SHP77 treated with DMSO at 0.1 percent for 48 hours (cell line): ENCODE measurements around the gene TMEM98.
"Not testable (repeated sequence)": the region's sequence is repeated elsewhere in the genome, so short reads cannot be mapped to it uniquely, and the experiment has no call there.

Source experiments
- DNase-seq: peaks from one replicate; lab custom pipeline; 2025; lab: John Stamatoyannopoulos, UW

The TMEM98 gene

DNA sequence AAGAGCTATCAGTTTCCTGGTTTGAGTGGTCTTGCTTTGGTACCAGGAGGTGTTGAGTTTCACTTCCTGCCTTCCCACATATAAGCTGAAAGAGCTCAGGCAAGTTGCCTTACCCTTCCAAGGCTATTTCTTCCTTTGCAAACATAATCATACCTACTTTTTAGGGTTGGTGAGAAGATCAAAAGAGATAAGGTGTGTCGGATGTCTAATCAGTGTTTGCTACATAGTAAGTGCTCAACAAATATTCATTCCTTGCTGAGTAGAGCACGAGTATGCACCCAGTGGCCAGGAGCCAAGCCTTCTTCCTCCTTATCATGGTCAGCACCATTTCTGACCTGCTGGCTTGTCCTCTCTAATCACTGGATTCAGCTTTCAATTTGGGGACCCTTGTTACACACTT, 12.7 kb upstream of the TMEM98 start:
- no peak for DNase-seq

DNA sequence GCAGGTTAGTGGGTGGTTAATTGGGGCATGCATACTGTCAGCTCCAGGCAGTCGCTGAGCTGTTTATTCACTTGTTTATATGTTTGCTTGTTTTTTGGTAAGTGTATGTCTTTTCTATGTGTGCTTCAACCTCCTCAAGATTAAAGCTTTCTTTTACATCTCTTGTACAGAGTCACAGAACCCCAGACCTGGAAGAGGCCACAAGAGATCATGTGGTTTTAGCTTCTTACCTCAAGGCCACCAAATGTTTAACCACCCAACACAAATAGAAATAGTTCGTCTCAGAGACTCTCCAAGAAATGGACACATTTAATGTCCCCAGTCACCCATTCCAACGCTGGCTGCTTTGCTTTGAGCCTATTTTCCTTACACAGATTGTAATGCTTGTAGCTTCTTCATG, 11.8 kb upstream of the TMEM98 start:
- DNase-seq, result no peak

GRCh38 chr17:32917081-32917480, 10.9 kb upstream of the TMEM98 start:
- no peak for DNase-seq

DNA sequence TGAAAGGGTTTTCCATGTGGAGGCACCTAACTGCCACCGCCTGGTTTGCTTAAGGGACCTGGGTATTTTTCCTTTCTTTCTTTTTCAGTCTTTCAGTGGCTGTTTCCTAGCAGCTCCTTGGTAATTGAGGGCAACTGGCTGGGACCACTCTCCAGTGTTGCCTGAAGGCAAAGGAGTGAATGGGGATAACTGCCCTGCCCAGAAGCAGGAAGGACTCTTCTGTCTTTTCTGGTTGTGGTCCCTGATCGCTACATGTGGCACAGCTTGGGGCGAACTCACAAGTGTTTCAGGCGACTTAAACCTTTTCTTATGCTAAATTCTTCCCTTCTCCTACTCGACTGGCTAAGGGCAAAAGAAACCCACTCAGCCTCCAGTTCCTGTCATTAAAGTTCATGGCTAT, 10.1 kb upstream of the TMEM98 start:
- no peak for DNase-seq

DNA sequence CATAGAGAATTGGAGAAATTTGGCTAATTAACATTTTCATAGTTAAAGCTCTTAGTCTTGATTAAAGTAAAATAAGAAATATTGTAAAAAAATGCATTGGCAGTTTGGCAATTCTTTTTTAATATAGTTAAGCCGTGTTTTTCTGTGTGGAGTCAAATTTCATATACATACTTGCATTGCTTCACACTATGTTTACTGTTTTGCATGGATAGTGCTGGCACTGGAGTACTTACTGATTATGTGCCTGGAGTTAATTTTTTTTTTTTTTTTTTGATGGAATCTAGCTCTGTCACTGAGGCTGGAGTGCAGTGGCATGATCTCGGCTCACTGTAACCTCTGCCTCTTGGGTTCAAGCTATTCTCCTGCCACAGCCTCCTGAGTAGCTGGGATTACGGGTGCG, 8.1 kb upstream of the TMEM98 start:
- DNase-seq, result not testable (repeated sequence)

DNA sequence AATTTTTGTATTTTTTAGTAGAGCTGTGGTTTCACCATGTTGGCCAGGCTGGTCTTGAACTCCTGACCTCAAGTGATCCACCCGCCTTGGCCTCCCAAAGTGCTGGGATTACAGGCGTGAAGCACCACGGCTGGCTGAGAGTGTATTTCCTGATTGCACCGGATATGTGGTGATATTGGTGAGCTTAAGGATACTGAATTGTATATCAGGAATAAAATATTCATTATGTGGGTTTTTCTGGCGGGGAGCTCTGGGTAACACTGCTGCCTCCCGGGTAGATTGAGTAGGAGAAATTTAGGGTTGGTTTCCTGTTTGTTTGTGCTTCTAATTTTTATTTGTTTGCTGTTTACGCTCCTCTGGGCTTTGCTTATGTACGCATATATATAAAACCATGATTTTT, 7.7 kb upstream of the TMEM98 start:
- DNase-seq, result no peak

- DNase-seq, result no peak
These were observed 6.9 kb upstream of the TMEM98 start for GRCh38 chr17:32921017-32921416.

DNA sequence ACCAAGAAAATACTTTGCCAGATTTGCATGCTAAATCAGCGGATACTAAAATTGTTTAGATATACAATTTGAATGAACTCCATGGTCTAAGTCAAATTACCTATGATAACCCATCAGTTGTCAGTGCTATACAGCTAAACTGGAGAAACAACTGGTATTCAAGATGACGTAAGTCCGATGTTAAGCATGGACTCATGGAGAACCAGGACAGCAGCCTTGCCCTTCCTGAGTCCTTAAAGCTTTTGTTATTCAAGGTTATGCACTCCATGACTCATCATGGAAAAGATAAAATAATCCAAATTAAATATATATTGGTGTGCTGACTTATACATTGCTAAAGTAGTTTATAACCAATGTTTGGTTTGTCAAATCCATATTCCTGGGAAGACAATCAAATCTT, 4.0 kb upstream of the TMEM98 start:
- not testable (repeated sequence) for DNase-seq

- no peak for DNase-seq
These were observed 1.8 kb upstream of the TMEM98 start for GRCh38 chr17:32926183-32926582.

- not testable (repeated sequence) for DNase-seq
These were observed 1.2 kb upstream of the TMEM98 start for GRCh38 chr17:32926789-32927188.

DNA sequence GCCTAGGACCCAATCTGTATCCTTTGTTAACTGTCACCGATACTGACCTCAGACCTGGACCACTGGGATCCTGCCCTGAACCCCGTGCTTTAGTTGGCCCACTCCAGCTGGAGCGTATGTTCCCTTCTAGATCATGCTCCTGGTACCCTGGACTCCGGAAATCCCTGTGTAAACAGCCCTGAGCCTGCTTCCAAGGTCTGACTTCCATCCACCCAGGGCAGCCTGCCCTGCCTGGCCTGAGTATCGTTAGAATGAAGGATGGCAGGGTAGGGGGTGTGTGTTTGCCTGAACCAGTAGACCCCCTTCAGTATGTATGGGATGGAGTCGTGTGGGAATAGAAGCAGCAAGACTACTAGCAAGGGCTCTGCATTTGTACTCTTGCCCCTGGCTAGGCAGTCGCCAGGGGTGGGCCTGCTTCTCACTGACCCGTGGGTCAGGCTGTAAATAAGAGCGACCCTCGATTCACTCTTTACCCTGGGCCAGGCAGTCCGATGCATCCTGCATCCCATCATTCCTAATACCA, 691 bp upstream of the TMEM98 start:
- no peak for DNase-seq

- DNase-seq, result no peak
These were observed 908 bp downstream of the TMEM98 start for GRCh38 chr17:32928586-32929535.

GRCh38 chr17:32929588-32929987, 1.6 kb downstream of the TMEM98 start:
- no peak for DNase-seq

- DNase-seq, result no peak
These were observed 2.6 kb downstream of the TMEM98 start for GRCh38 chr17:32930512-32930911.

GRCh38 chr17:32931686-32932085, 3.7 kb downstream of the TMEM98 start:
- DNase-seq, result no peak

- DNase-seq, result no peak
These were observed 5.9 kb downstream of the TMEM98 start for GRCh38 chr17:32933881-32934280.

GRCh38 chr17:32935726-32936125, 7.8 kb downstream of the TMEM98 start:
- DNase-seq, result no peak

DNA sequence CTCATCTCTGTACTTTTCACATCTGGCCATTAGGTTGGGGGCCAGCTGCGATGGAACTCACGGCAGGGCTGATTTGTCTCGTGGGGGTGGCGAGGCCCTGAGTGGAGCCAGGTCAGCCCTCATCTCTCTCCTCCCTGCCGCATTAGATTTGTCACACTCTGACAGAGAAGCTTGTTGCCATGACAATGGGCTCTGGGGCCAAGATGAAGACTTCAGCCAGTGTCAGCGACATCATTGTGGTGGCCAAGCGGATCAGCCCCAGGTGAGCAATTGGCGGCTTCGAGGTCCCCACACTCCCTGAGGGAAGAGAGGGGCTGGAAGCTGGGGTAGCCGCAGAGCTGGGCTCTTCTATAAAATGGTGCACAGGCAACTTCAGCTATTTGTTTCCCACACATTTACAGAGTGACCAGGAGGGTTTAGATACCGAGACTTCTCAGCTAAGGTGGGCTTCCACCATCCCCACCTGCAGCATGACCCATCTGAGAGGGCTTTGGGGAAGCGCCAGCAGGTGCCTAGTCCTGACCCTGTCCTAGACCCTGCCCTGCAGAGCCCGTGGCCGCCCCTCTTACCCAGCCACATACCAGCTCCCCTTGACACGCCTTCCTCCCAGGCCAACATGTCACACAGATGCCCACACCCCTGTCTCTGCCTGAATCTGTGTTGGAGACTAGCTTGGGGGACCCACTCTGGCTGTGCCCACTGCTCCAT, 8.4 kb downstream of the TMEM98 start:
- DNase-seq, result no peak

GRCh38 chr17:32936894-32937500, 9.0 kb downstream of the TMEM98 start:
- DNase-seq, result no peak

- no peak for DNase-seq
These were observed 12.9 kb downstream of the TMEM98 start for GRCh38 chr17:32940706-32941390.

GRCh38 chr17:32941419-32942032, 13.6 kb downstream of the TMEM98 start:
- DNase-seq, result no peak

- no peak for DNase-seq
These were observed 15.3 kb downstream of the TMEM98 start for GRCh38 chr17:32943206-32943605.
